HG03108 (cell line): ENCODE data around the gene UBR4.

Experiments used
- ATAC-seq: cut with Tn5 transposase; IDR thresholded peaks from one replicate; pipeline ENCODE4 v1.9.1; 2021; ENCODE audit warnings: moderate library complexity; ENCODE audit not compliant: unreplicated experiment

The UBR4 gene

DNA sequence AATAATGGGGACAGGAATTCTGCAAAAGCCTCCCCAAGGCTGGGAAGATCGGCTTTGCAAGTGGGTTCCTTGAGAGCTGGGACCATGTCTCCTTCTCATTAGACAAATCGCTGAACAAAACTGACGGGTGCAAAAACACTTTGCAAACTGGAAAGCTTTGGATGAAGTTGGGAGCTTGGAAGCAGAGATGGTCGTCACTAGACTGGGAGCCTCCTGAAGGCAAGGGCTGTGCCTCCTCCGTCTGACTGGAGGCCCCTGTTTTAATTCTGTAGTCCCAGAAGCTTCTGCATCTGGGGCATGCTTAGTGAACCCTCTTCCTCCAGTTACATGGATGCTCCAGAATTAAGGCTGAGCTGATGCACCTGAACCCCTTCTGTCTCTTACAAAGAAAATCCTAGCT lies 171.3 kb downstream of the UBR4 start:
- ATAC-seq: no peak

DNA sequence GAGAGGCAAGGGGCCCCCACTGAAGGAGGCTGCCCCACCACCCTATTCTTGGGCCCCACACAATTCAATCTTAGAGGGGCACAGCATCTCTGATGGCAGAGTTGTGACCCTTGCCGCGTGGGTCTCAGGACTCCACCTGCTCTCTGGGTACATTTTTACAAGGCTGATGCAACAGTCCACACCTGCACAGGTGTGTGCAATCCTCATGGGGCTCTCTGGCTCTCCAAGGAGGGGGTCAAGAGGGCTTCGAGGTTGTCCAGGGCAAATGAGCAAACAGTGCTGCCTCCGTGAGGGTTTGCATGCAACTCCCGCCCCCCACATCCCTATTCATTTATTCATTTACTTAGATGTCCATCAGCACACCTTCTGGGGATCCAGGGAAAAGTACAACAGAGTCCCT lies 172.0 kb downstream of the UBR4 start:
- ATAC-seq: no peak

DNA sequence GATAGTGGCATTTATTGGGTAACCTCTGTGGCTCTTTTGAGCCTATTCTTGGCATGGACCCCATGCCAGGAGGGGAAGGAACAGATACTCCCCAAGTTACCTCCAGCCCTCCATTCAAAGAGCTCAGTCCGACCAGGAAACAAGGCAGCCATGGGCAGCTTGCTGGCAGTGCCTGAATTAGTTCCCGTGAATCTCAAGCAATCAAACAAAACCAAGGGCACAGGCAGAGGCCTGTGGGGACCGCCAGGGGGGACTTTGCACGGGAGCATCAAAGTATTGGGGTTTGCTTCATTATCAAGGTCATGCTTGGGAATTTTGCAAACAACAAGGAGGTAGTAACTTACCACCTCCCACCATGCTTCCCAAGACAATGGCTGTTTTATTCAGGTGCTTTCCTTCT lies 172.4 kb downstream of the UBR4 start:
- ATAC-seq: no peak

DNA sequence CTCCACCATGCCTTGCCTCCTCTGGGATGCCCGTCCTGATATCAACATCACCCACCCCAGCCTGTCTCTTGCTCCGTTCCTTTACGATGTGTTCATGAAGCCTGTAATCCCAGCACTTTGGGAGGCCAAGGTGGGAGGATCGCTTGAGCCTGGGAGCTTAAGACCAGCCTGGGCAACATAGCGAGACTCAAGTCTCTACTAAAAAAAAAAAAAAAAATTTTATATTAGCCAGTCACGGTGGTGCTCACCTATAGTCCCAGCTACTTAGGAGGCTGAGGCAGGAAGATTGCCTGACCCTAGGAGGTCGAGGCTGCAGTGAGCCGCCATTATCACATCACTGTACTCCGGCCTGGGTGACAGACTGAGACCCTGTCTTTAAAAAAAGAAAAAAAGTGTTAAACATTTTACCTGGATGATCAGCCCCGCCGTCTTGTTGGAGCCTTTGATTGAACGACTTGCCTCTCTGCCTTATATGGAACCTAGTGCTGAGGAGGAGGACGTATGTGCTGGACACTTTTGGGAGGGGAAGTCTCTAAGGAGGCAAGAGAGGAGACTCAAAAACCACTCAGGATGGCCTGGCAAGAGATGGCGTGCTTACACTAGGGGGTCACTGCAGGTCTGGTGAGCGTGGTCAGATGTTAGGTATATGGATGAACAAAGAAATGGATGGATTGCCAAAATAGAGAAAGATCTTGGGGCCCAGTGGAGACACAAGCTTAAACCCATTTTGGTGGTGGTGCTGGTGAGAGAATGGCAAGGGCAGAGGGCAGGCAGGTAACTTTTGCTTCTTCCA lies 173.1 kb downstream of the UBR4 start:
- no peak for ATAC-seq

DNA sequence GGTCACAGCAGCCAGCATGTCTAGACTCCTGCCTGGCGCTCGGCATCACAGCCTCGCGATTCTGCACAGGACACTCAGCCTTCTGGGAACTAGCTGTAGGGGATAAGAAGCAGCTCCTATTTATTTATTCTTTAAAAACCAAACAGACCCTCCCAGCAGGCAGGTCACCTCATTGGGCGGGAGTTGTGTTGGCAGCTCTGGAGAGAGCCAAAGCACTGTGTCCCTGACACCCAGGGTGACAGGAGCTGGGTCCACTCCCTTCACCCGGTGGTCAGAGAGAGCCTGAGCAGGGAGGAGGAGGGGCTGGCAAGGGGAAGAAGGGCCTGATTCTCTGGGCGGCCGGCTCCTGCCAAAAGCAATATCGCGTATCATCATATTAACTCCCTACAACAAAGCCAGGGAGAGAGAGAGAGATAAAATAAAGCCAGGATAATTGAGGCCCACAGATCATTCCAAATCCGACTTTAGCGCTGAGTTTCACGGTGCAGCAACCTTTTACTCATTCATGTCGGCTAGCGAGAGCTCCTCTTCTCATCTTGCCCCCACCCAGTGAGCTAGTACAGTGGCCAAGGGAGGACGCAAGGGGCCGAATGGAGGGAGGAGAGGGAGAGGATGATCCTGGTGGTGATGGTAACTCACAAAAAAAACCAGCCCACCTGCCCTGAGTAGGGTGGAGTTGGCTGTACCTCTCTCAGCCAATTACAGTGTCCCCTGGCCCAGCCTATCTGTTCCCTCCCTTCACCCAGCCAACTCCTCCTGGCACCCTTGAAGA lies 173.8 kb downstream of the UBR4 start:
- no peak for ATAC-seq

DNA sequence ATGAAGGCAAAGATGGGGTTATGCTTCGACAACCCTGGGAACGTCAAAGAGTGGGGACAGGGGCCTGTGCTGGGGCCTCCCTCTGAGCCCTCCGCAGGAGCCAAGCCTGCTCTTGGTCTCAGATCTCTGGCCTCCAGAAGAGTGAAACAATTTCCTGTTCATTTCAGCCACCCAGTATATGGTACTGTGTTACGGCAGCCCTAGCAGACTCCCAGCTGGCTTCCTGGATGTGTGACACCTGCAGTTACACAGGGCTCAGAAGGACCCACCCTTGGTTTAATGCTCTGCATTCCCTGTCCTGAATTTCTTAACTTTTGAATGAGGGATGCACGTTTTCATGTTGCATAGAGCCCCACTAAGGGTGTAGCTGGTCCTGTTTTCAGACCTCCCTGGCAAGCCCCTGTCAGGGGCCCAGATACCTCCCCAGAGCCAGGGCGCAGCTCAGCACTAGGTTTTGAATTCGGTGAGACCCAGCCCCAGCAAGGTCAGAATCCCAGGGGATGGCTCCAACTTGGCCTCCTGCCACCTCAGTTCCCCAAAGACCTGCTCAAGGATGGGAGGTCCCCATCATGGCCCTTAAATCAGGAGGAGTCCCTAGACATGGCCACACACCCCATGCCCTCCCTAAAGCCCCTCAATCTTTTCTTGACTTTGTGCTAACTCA lies 174.6 kb downstream of the UBR4 start:
- ATAC-seq: no peak

DNA sequence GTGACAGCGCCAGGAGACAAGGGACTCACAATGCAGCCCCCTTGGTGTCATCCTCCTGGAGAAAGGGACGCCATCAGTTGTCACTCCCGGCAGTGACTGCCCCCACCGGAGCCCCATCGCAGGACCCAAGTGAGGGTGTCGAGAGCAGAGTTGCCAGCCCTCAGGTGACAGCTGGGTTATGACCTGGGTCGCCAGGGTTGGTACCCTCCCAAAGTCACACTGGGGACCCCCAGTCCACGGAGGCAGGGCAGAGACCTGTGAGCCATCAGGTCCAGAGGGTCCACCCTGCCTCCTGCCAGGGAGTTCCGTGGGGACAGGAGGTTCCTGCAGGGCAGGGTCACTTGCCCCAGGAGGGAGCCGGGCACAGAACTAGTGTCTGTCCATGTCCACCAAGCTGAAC lies 175.3 kb downstream of the UBR4 start:
- ATAC-seq: no peak

DNA sequence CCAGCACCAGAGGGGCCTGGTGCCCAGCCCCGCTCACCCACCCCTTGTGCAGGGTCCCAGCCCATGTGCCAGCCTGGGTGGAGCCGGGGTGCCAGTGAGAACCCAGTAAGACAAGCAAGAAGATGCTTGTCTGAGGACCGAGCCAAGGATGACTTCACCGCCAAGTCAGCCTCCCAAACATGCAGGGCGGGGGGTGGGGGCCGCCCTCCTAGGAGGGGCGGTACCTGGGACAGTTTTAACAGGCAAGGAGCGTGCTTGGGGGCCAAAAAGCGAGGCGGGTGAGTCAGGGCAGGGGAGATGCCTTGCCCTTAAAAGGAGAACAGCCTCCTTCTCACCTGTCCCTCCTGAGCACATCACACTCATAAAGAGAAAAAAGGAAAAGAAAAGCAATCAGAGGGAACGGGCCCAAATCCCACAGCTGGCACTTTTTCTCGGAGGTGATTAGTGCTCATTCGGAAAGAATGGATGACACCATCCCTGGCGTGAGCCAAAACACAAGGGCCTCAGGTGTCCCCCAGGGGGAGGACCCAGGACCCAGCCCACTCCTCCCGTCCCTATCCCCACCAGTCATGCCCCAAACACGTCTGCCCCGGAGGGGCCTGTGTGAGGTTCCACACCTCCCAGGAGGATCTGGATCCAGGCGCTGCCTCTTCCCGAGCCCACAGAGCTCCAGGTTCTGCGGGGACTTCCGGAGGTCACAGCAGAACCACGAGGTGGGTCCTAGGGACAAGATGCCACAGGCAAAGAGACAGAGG lies 176.0 kb downstream of the UBR4 start:
- ATAC-seq: no peak

DNA sequence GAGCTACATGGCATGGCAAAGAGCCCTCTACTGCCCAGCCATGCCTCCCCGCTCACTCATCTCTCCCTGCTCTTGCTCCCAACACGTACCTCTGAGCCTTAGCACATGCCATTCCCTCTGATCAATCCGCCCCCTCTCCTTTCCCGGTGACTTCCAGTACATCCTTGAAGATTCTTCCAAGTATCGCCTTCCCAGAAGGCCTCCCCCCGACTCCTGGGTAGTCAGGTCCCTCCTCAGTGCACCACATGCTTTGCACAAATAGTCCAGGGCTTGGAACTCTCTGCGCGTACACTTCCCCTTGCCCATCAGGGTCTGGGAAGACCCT lies 176.6 kb downstream of the UBR4 start:
- ATAC-seq: no peak

DNA sequence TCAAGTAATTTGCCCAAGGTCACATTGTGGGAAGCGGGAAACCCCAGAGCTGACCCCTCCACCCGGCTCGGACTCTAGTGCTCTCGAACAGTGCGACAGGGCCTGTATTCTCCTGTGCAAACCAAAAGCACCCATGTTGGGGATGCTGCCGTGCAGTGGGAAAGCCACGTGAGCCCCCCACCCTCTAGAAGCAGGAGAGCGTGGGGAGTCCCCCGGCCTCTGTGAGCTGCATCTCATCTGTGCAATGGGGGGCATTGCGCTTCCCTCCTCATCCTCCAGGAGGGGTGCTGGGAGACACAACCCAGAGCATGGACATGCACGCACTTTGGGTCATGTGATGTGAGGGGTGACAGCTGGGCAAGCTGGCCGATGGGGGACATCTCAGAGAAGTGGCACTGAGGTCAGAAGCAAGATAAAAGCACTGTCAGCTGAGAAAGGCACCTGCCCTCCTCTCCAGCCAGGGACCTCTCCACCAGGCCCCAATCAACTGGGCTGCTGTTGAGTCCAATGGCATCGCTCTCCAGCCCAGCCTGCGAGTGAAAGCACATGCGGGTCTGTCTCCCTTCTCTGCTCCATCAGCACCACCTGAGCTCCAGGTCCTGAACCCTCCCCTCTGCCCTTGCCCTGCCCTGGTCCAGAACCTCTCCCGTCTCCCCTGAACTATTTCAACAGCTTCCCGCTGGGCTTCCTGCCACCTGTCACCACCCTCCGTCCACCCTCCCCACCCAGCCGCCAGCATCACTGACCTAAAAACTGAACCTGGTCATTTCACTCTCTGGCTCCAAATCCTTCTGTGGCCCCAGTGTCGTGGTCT lies 177.2 kb downstream of the UBR4 start:
- no peak for ATAC-seq

DNA sequence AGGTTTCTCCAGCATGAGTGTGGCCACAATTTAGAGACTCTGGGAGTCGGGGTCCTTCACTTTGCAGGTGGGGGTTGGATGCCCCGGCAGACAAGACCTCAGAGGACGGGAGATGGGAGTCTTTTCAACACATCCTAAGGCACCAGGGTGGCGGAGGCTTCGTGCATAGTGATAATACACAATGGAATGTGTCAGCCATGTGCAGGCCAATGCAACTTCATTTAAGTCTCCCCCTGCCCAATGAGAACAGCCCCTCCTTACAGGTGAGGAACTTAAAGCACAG lies 177.7 kb downstream of the UBR4 start:
- ATAC-seq: no peak

DNA sequence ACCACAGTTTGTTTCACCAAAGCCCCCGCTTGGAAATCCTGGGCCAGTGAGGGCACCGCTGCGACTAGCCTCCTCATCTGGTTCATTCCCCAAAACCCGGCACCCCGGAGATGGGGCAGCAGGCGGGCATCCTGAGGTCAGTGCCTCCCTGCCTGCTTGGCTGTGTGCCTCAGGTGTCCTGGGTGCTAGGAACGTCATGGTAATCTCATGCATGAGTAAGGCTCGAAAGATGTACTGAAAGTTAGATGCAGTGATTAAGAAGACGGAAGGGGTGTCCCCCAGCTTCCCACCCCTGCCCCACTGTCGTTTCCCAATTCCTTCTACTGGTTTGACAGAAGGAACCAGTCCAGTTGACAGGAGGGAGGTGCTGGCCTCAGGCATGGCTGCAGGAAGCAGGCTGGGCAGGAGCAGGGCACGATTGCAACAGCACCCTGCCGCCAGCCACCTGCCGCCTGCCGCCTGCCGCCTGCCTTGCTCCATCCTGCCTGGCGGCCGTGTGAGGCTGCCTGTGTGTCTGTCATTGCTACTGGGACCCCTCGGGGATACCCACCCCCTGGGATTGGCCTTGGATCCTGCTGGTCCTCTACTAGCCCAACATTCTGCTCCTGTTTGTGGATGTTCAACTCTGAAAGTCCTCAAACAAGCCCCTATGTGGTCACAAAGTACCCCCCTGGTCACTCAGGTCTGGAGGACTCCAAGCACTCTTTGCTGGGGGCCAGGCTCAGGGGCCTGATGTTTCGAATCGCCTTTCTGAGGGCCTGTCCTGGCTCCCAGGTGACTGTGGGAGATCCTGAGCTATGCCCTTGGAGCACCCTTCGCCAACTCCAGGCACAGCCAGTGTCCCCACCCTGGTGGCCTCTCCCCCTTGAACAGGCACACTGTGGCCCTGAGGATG lies 180.6 kb downstream of the UBR4 start:
- no peak for ATAC-seq

DNA sequence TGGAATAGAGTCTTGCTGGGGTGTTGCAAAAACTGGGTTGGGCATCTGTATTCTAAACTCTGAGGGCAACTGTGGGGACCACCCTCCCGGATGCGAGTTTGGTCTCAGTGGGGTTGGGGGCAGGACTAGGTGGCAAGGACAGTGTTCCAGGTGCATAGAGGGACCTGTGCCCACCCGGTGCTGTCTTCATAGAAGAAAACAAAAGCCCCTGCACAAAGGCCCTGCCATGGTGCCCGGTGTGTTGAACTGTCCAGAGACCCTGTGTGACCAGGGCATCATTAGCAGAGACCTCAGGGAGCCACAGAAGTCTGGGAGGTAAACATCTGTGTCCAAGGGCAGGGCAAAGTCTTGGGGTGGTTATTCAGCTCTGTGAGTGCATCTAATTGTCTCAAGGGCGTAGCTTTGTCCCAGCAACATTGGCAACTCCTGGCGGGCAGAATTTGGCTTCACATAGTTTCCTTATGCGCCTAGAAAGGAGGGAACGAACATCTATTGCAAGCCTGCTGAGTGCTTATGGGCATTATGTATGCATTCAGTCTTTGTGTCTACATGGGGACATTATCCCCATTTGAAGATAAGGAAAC lies 181.4 kb downstream of the UBR4 start:
- ATAC-seq: no peak

DNA sequence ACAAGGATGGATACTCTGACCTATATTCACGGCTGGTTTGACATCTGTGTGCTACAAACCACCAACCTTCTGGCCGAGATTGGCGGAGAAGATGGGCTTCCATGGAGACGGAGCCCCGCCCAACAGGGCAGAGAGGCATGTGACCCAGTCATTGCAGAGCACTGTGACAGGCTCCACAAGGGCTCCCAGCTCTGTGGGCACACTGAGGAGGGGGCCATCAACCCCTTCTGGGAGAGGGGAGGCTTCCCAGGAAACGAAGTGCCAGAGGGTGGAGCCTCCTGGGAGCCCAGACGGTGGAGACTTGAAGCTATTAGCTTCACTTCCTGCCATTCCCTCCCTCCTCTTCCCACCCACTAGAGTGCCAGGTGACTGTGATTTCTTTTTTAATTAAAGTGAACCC lies 182.0 kb downstream of the UBR4 start:
- no peak for ATAC-seq
